CD4-positive, alpha-beta memory T cell (primary cell): Measurements from ENCODE around the gene NFKBIA. TPM values are rescaled to one million over a fixed set of nuclear protein-coding genes. Genes with fewer than 3 reads are reported as not detected.

ENCODE experiments used
- CTCF ChIA-PET: fragments of 350-600 bp; sonication (Branson Sonifier 250); formaldehyde crosslinking; loops from one replicate; lab custom pipeline; 2021; ENCODE audit warnings: inconsistent platforms; ENCODE audit not compliant: partially characterized antibody; lab: Charles Lee
- POLR2A ChIA-PET: fragments of 350-600 bp; sonication (Branson Sonifier 250); formaldehyde crosslinking; loops from one replicate; lab custom pipeline; 2021; ENCODE audit not compliant: partially characterized antibody; lab: Charles Lee
- DNase-seq, 5 donors: peaks; one replicate each; pipeline versions ENCODE4 v3.0.0 to v3.0.0-alpha.2; 2020 to 2022; ENCODE audit warnings: mixed read lengths in 1 of 5
- H3K27ac ChIP-seq: one replicate; pipeline ENCODE4 v1.7.0; 2013; ENCODE audit warnings: low read depth, low read length
- H3K27me3 ChIP-seq: 2 replicates; pipeline ENCODE4 v1.7.0; 2013; ENCODE audit warnings: mild to moderate bottlenecking, low read length, moderate library complexity; ENCODE audit not compliant: insufficient read depth
- H3K36me3 ChIP-seq: 2 replicates; pipeline ENCODE4 v1.7.0; 2013; ENCODE audit warnings: mild to moderate bottlenecking, low read length, moderate library complexity; ENCODE audit not compliant: insufficient read depth
- H3K4me1 ChIP-seq: 2 replicates; pipeline ENCODE4 v1.7.0; 2013; ENCODE audit warnings: mild to moderate bottlenecking, low read length, moderate library complexity; ENCODE audit not compliant: insufficient read depth
- H3K4me3 ChIP-seq, 2 donors: one replicate each; pipeline ENCODE4 v1.7.0; 2013; ENCODE audit warnings: low read length in 2 of 2, mild to moderate bottlenecking in 1 of 2
- H3K9me3 ChIP-seq, 2 donors: one replicate each; pipeline ENCODE4 v1.7.0; 2013; ENCODE audit warnings: low read length in 2 of 2, control low read depth in 1 of 2; ENCODE audit not compliant: control insufficient read depth in 1 of 2
- H3K27ac Mint-ChIP-seq, 7 donors: one replicate each; pipeline ENCODE4 v1.8.0; 2020 to 2021; ENCODE audit warnings: mixed read lengths in 7 of 7, mild to moderate bottlenecking in 6 of 7, inconsistent platforms in 3 of 7, moderate library complexity in 3 of 7
- H3K27me3 Mint-ChIP-seq, 2 donors: one replicate each; pipeline ENCODE4 v1.8.0; 2020 to 2021; ENCODE audit warnings: mixed read lengths in 2 of 2
- H3K36me3 Mint-ChIP-seq, 2 donors: one replicate each; pipeline ENCODE4 v1.8.0; 2020 to 2021; ENCODE audit warnings: mixed read lengths in 2 of 2, inconsistent platforms in 1 of 2, mild to moderate bottlenecking in 1 of 2
- H3K4me1 Mint-ChIP-seq, 4 donors: one replicate each; pipeline ENCODE4 v1.8.0; 2020 to 2021; ENCODE audit warnings: mixed read lengths in 4 of 4, mild to moderate bottlenecking in 1 of 4
- H3K4me3 Mint-ChIP-seq, 8 donors: one replicate each; pipeline ENCODE4 v1.8.0; 2020 to 2021; ENCODE audit warnings: mixed read lengths in 8 of 8, mild to moderate bottlenecking in 7 of 8, moderate library complexity in 6 of 8, inconsistent platforms in 3 of 8
- H3K9me3 Mint-ChIP-seq, 8 donors: one replicate each; pipeline ENCODE4 v1.8.0; 2020 to 2021; ENCODE audit warnings: mixed read lengths in 8 of 8, mild to moderate bottlenecking in 5 of 8, inconsistent platforms in 3 of 8, moderate library complexity in 1 of 8
- intact Hi-C: fragments of 100-400 bp; cut with micrococcal nuclease; formaldehyde crosslinking; loops from one replicate; pipeline ENCODE4 v1.15.1; 2023
- polyA plus RNA-seq, 2 donors: library from polyadenylated mRNA; unstranded; fragments of 300-500 nt; fragmentation: Illumina TruSeq; gene quantifications; one replicate each; pipeline ENCODE4 v1.2.3, GENCODE V29; 2021
- total RNA-seq, 2 experiments: library from RNA; stranded (reverse); gene quantifications; one replicate each; pipeline ENCODE4 v1.2.3, GENCODE V29; 2021

Gene NFKBIA
- total and polyA plus RNA-seq, 4 experiments from 2014 or later = 119 to 833 (median 227) TPM

DNA sequence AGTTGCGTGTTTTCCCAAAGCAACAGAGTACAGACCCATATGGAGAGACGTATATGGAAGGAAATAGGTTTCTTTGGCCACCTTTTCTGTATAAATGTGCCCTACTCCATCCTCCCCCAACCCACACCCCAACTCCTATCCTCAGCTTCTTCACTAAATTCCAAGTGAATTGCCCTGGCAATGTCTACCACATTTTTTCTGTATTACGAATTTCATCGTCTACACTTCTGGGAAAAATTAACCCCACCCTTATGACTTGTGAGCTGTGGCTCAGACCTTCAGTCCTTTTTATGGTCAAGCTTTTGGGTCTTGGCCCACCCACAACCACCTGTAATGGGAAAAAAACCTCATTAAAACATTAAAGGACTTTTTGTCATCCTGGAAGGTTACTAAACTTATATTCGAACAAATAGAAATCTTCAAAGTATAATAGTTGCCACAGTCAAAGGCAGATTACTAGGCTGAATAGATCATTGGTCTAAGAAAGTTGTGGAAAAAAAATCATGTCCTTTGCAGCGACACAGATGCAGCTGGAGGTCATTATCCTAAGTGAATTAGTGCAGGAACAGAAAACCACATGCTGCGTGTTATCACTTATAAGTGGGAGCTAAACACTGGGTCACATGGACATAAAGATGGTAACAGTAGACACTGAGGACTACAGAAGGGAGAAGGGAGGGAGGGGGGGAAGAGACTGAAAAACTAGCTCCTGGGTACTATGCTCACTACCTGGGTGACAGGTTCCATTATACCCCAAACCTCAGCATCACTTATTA, 15.7 kb upstream of the NFKBIA start:
- intact Hi-C loops = loop anchor here (10.0 kb wide), 1 partner anchor 395 kb away; no protein-coding TSS in a partner anchor
- H3K36me3 Mint-ChIP-seq = no peaks in the 10 kb centered on the region
- Histone ChIP-seq H3K27me3 (no peaks in the 10 kb centered on the region), H3K4me1 (peaks cover 35% of the 10 kb centered on the region), H3K4me3 (no peak overlapping the region), H3K27ac (no peak overlapping the region), H3K36me3 (no peaks in the 10 kb centered on the region), H3K9me3 (no peaks in the 10 kb centered on the region)
- peaks cover 25 to 37% (median 31%) of the 10 kb centered on the region in 4 donors for H3K4me1 Mint-ChIP-seq
- no peaks in the 10 kb centered on the region for H3K9me3 Mint-ChIP-seq
- no peak overlapping the region for H3K4me3 Mint-ChIP-seq
- no peak for DNase-seq
- POLR2A ChIA-PET = interaction anchor here (9.7 kb wide), 1 partner anchor 17 kb away, joined by 159 read pairs; the partner anchor contains the start of gene NFKBIA
- H3K27me3 Mint-ChIP-seq = no peaks in the 10 kb centered on the region
- H3K27ac Mint-ChIP-seq = no peak overlapping the region
- CTCF ChIA-PET = interaction anchor here (0.7 to 9.9 kb wide), 11 partner anchors 12 to 297 kb away, joined by 3 to 87 read pairs (median 4); partner anchors contain the start of genes NFKBIA, PRORP and PSMA6

GRCh38 chr14:35419429-35419841, 14.9 kb upstream of the NFKBIA start:
- Histone ChIP-seq H3K27me3 (no peaks in the 10 kb centered on the region), H3K36me3 (no peaks in the 10 kb centered on the region), H3K9me3 (no peaks in the 10 kb centered on the region), H3K27ac (no peak overlapping the region), H3K4me1 (peaks cover 40% of the 10 kb centered on the region), H3K4me3 (no peak overlapping the region)
- peaks cover 31 to 45% (median 37%) of the 10 kb centered on the region in 4 donors for H3K4me1 Mint-ChIP-seq
- H3K36me3 Mint-ChIP-seq = no peaks in the 10 kb centered on the region
- no peak overlapping the region for H3K4me3 Mint-ChIP-seq
- POLR2A ChIA-PET = interaction anchor here (0.6 to 9.7 kb wide), 3 partner anchors 16 to 793 kb away, joined by 3 to 159 read pairs (median 5); partner anchors contain the start of genes NFKBIA and PSMA6
- no peak for DNase-seq
- H3K9me3 Mint-ChIP-seq = no peaks in the 10 kb centered on the region
- intact Hi-C loops = no loop called here
- H3K27ac Mint-ChIP-seq = peak overlapping the region in 2 of 7 donors; percentile 47 to 72
- H3K27me3 Mint-ChIP-seq = no peaks in the 10 kb centered on the region
- CTCF ChIA-PET = interaction anchor here (0.6 to 9.9 kb wide), 7 partner anchors 11 to 1086 kb away, joined by 3 to 87 read pairs (median 3); partner anchors contain the start of genes NFKBIA and PSMA6

- CTCF ChIA-PET = interaction anchor here (2.1 to 9.9 kb wide), 5 partner anchors 10 to 280 kb away, joined by 5 to 87 read pairs (median 73); partner anchors contain the start of gene NFKBIA
- H3K4me3 ChIP-seq = no peak overlapping the region
- H3K36me3 ChIP-seq = no peaks in the 10 kb centered on the region
- no peaks in the 10 kb centered on the region for H3K36me3 Mint-ChIP-seq
- H3K4me3 Mint-ChIP-seq = no peak overlapping the region
- POLR2A ChIA-PET = interaction anchor here (2.6 to 9.7 kb wide), 2 partner anchors 15 to 752 kb away, joined by 7 to 159 read pairs; partner anchors contain the start of gene NFKBIA
- intact Hi-C loops = no loop called here
- H3K4me1 ChIP-seq = peaks cover 45% of the 10 kb centered on the region
- peak overlapping the region in 5 of 7 donors; percentile 9 to 97 (median 87) for H3K27ac Mint-ChIP-seq
- H3K27ac ChIP-seq = no peak overlapping the region
- no peaks in the 10 kb centered on the region for H3K27me3 Mint-ChIP-seq
- H3K4me1 Mint-ChIP-seq = peaks cover 37 to 51% (median 44%) of the 10 kb centered on the region in 4 donors
- DNase-seq = no peak
- H3K9me3 ChIP-seq = no peaks in the 10 kb centered on the region
- H3K9me3 Mint-ChIP-seq = no peaks in the 10 kb centered on the region
- no peaks in the 10 kb centered on the region for H3K27me3 ChIP-seq
These were observed 13.5 kb upstream of the NFKBIA start for GRCh38 chr14:35418093-35418492.

DNA sequence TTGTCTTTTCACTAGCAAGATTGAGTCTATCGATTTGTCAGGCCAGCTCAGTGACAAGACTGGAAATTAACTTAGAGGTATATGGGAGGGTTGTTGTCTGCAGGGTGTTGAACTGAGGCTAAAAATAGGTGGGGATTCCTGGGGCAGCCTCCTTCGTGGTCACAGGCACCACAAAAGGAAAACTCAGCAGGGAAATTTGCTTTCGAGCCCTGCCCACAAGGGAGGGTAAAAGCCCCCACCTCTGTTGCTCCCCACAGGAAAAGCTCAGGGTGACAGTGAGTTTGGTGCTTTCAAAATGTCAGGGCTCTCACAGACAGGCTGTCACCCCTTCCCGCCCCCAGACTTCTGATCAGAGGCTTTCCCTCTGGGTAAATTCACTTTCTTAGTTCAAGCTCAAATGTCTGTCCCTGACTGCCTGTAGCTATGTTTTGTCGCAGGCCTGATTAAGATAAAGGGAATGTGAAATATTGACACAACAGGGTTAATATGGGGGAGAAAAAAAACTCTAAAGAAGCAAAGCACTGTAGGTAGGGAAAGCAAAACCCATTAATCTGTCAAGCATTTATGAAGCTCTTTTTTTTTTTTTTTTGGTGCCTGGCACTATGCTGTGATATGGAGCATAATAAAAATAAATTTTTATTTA, 11.7 kb upstream of the NFKBIA start:
- no peaks in the 10 kb centered on the region for H3K36me3 ChIP-seq
- peak overlapping the region; percentile 72 for H3K27ac ChIP-seq
- Mint-ChIP-seq H3K36me3 (no peaks in the 10 kb centered on the region), H3K27me3 (no peaks in the 10 kb centered on the region), H3K4me1 (peaks cover 36 to 49% (median 41%) of the 10 kb centered on the region in 4 donors), H3K9me3 (no peaks in the 10 kb centered on the region), H3K27ac (peak overlapping the region; percentile 86 to 96 (median 92)), H3K4me3 (peak overlapping the region; percentile 8 to 84 (median 68))
- peaks cover 40% of the 10 kb centered on the region for H3K4me1 ChIP-seq
- DNase-seq = peak; percentile 32 to 91 (median 54)
- no peak overlapping the region for H3K4me3 ChIP-seq
- intact Hi-C loops = loop anchor here (1.0 to 2.0 kb wide), 3 partner anchors 9 to 433 kb away; partner anchors contain the start of gene SRP54
- CTCF ChIA-PET = interaction anchor here (0.7 to 9.9 kb wide), 23 partner anchors 8 to 880 kb away, joined by 3 to 87 read pairs (median 5); partner anchors contain the start of genes NFKBIA, PPP2R3C and PRORP
- H3K27me3 ChIP-seq = no peaks in the 10 kb centered on the region
- no peaks in the 10 kb centered on the region for H3K9me3 ChIP-seq
- POLR2A ChIA-PET = interaction anchor here (0.7 to 9.7 kb wide), 15 partner anchors 9 to 750 kb away, joined by 3 to 159 read pairs (median 4); partner anchors contain the start of genes FAM177A1, NFKBIA, PPP2R3C and PRORP

DNA sequence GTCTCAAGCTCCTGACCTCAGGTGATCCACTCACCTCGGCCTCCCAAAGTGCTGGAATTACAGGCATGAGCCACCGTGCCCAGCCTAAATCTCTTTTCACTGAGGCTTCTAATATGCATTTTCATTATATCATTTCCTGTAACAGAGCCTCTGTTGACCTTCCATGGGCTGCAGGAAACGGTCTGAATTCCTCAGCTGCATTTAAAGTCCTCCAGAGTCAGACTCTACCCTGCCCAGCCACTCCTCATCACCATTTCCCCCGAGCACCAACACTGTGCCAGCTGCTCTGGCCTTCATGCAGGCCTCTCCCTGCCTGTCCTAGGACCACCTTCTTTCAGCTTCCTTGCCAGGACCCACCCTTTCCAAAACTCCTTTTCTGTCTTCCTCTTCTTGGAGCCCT, 9.8 kb upstream of the NFKBIA start:
- Mint-ChIP-seq H3K27me3 (no peaks in the 10 kb centered on the region), H3K9me3 (no peaks in the 10 kb centered on the region), H3K36me3 (no peaks in the 10 kb centered on the region), H3K4me3 (no peak overlapping the region), H3K27ac (peak overlapping the region in 4 of 7 donors; percentile 14 to 87 (median 76)), H3K4me1 (peaks cover 36 to 49% (median 41%) of the 10 kb centered on the region in 4 donors)
- Histone ChIP-seq H3K27me3 (no peaks in the 10 kb centered on the region), H3K4me1 (peaks cover 40% of the 10 kb centered on the region), H3K9me3 (no peaks in the 10 kb centered on the region), H3K27ac (no peak overlapping the region), H3K36me3 (no peaks in the 10 kb centered on the region), H3K4me3 (no peak overlapping the region)
- no peak for DNase-seq
- ChIA-PET POLR2A (interaction anchor here (1.0 to 9.7 kb wide), 3 partner anchors 11 to 291 kb away, joined by 3 to 159 read pairs (median 26); partner anchors contain the start of genes NFKBIA, PPP2R3C and PRORP), CTCF (interaction anchor here (0.8 to 9.9 kb wide), 17 partner anchors 9 to 433 kb away, joined by 3 to 87 read pairs (median 5); partner anchors contain the start of genes NFKBIA, PPP2R3C and PRORP)
- intact Hi-C loops = no loop called here

GRCh38 chr14:35412272-35413056, 7.9 kb upstream of the NFKBIA start:
- DNase-seq = no peak
- no peak overlapping the region for H3K4me3 Mint-ChIP-seq
- POLR2A ChIA-PET = interaction anchor here (1.2 to 9.7 kb wide), 2 partner anchors 9 to 120 kb away, joined by 3 to 159 read pairs; partner anchors contain the start of genes NFKBIA and PSMA6
- Histone ChIP-seq H3K4me1 (peaks cover 36% of the 10 kb centered on the region), H3K36me3 (no peaks in the 10 kb centered on the region), H3K27me3 (no peaks in the 10 kb centered on the region), H3K9me3 (no peaks in the 10 kb centered on the region), H3K4me3 (no peak overlapping the region), H3K27ac (no peak overlapping the region)
- intact Hi-C loops = loop anchor here (1.0 to 2.0 kb wide), 2 partner anchors 272 to 740 kb away; no protein-coding TSS in a partner anchor
- no peaks in the 10 kb centered on the region for H3K9me3 Mint-ChIP-seq
- H3K27me3 Mint-ChIP-seq = no peaks in the 10 kb centered on the region
- no peaks in the 10 kb centered on the region for H3K36me3 Mint-ChIP-seq
- peaks cover 32 to 40% (median 36%) of the 10 kb centered on the region in 4 donors for H3K4me1 Mint-ChIP-seq
- CTCF ChIA-PET = interaction anchor here (0.5 to 9.9 kb wide), 21 partner anchors 9 to 1080 kb away, joined by 3 to 87 read pairs (median 4); partner anchors contain the start of genes NFKBIA, PPP2R3C, PRORP and PSMA6
- H3K27ac Mint-ChIP-seq = peak overlapping the region in 2 of 7 donors; percentile 77 to 80
